Prostate gland (tissue), 2 donors: ENCODE data around the gene NCAM1.

Experiments
- CTCF ChIP-seq, 4 experiments: fragments of 200-600 bp in 2 of 4; fragments of 450-650 bp in 2 of 4; sonication (generic) in 2 of 4; IDR thresholded peaks; 1 replicate in 3 of 4; 2 replicates in 1 of 4; pipeline ENCODE4 v1.5.1; 2016 to 2019; ENCODE audit warnings: antibody characterized with exemption in 4 of 4, mild to moderate bottlenecking in 2 of 4, moderate library complexity in 2 of 4
- POLR2A ChIP-seq: fragments of 450-650 bp; IDR thresholded peaks from one replicate; pipeline ENCODE4 v1.6.1; 2016; ENCODE audit warnings: antibody characterized with exemption, mild to moderate bottlenecking

DNA sequence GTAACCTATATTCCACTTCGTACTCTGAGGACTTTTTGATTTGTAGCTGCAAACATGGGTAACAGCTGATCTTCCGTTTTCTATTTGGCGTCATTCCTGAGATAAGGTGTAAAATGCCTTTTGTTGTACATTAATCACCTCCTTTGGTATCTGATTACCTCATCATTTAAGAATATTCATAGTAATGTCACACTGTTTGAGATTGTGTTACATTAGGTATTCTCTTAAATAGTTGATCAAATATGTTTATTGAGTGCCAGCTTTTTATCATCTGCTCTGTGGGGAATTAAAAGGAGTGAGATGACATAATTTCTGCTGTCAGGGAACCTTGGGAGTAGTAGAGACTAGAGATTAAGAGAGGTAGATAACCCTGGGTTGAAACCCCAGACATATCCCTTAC, 5.9 kb downstream of the NCAM1 start:
- TF ChIP-seq CTCF (IDR thresholded peaks at IDR 0.05) = no peak
- no peak for TF ChIP-seq POLR2A
